SK-N-MC (cell line): ENCODE results near the gene CLSTN2.
A peak's percentile ranks its signal among the peaks of the same experiment; 100 is the strongest.

Experiments
- DNase-seq: peaks from one replicate; pipeline ENCODE4 v3.0.0-alpha.2; 2011; ENCODE audit warnings: low read depth, low spot score
- H3K27ac ChIP-seq: fragments of 200-600 bp; sonication (generic); 2 replicates; pipeline ENCODE4 v1.5.1; 2016; ENCODE audit warnings: mixed run types
- H3K36me3 ChIP-seq: fragments of 200-600 bp; sonication (generic); 2 replicates; pipeline ENCODE4 v1.6.1; 2017; ENCODE audit warnings: antibody characterized with exemption, low read length, mixed read lengths; ENCODE audit not compliant: insufficient read depth
- H3K4me3 ChIP-seq: fragments of 200-600 bp; sonication (generic); 2 replicates; pipeline ENCODE4 v1.5.1; 2016
- H3K9ac ChIP-seq: fragments of 200-600 bp; sonication (generic); 2 replicates; pipeline ENCODE4 v1.8.0; 2017; ENCODE audit warnings: mixed run types, mixed read lengths; ENCODE audit not compliant: insufficient read length
- H3K9me3 ChIP-seq: fragments of 200-600 bp; sonication (generic); 2 replicates; pipeline ENCODE4 v1.6.1; 2017; ENCODE audit warnings: low read depth, mild to moderate bottlenecking, antibody characterized with exemption, low read length, moderate library complexity, mixed read lengths
- EZH2 ChIP-seq: fragments of 200-600 bp; sonication (generic); IDR thresholded peaks from one replicate; pipeline ENCODE4 v1.6.1; 2017; ENCODE audit warnings: antibody characterized with exemption
- FOXP2 ChIP-seq: optimal IDR thresholded peaks from 2 replicates; pipeline ENCODE3; 2011; ENCODE audit warnings: mild to moderate bottlenecking, moderate library complexity; ENCODE audit not compliant: insufficient read depth; ENCODE audit errors: extremely low read length, control extremely low read depth
- POLR2AphosphoS5 ChIP-seq: IDR thresholded peaks from 2 replicates; pipeline ENCODE4 v1.6.1; 2012; ENCODE audit warnings: mild to moderate bottlenecking, low read depth, low read length, borderline replicate concordance

CLSTN2 gene

DNA sequence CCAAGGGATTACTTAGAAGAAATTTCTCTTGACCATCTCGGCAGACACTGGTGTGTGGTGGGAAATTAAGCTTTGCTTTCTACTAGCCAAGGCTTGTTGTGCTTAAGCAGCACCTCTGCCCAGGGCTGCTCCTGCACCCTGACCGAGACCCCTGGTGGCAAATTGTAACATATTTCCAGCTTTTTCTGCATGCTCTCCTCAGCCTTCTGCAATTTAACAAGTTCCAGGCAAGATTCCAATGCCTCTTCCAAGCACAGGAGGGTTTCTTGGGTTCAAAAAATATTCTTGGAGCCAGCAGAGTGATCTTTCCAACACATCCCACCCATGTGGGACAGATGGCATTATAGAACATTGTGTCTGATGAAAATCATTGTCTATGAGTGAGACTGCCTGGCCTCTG is 210.5 kb downstream of the CLSTN2 start:
- Histone ChIP-seq H3K4me3 (no peak overlapping the region), H3K36me3 (no peaks in the 10 kb centered on the region), H3K9ac (no peak overlapping the region), H3K9me3 (no peaks in the 10 kb centered on the region), H3K27ac (no peak overlapping the region)
- no peak for DNase-seq
- no peak for TF ChIP-seq EZH2

DNA sequence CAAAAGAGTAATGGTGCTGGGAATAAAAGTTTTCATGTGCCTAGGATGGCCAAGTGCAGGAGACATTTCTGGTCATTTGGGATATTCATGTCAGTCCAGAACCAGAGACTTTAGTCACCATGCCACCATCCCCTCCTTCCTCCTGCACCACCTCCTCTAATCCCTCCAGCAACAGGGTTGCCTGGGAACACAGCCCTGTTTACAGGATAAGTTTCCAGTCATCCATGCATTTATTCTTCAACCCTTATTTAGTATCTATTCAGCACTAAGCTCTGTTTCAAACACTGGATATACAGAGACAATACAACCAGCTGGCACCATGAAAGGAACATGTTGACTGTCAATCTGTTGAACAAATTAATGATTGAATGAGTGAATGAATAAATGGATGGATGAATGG is 211.7 kb downstream of the CLSTN2 start:
- TF ChIP-seq FOXP2 (no peak), POLR2AphosphoS5 (no peak), EZH2 (no peak)
- DNase-seq: no peak

DNA sequence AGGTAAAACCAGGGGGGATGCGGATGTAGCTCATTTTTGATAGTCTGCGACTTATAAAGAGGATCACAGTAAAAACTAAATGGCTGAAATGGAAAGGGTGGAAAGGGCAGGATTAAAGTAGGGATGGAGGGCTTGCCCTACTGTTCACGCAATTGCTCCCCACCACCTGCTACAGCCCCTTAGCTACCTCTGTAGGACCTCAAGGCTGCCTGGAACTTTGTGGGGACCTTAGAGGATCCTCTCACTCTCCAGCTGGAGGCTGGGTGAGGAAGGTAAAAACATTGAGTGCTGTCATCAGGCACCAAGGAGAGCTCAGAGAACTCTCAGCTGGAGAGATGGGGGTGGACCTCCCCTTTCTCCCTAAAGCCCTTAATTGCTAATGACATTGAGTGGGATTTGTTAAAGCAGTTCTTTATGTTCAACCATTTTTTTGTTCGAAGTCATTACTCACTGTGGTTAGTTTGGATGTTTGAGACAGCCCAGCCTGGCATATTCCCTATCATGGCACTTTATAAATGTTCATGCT is 213.0 kb downstream of the CLSTN2 start:
- no peak overlapping the region for H3K9ac ChIP-seq
- no peaks in the 10 kb centered on the region for H3K9me3 ChIP-seq
- no peak overlapping the region for H3K4me3 ChIP-seq
- TF ChIP-seq POLR2AphosphoS5: no peak
- no peak for TF ChIP-seq EZH2
- no peak for TF ChIP-seq FOXP2
- DNase-seq: no peak
- no peak overlapping the region for H3K27ac ChIP-seq
- H3K36me3 ChIP-seq: no peaks in the 10 kb centered on the region

More for the DNA sequence above, 211.7 kb downstream of the CLSTN2 start:
- H3K4me3 ChIP-seq: no peak overlapping the region
- H3K27ac ChIP-seq: no peak overlapping the region
- no peaks in the 10 kb centered on the region for H3K36me3 ChIP-seq
- H3K9ac ChIP-seq: no peak overlapping the region
- H3K9me3 ChIP-seq: no peaks in the 10 kb centered on the region

DNA sequence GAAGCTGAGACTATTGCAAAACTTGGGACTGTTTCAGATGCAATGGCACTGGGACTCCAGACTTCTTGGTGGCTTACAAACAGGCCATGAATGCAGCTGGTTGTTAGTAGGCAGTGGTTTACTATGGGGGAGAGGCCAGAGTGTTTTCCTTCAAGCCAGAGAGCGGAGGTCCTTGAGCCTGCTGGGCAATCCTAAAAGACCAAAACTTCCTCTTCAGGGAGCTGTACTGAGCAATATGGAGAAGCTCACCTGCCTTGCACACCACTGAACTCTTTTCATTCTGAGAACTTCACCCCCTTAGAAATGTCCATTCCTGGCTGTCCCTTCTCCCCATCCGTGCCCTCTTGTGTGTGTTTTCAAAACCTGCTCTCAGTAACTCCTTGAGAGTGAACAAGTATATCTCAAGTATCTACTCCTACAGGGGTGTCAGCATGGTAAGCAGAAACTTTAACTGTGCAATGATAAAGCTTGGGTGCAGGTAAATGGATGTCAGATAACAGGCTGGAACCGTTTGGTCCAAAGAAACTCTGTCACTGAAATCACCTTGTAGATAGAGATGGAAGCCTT is 213.9 kb downstream of the CLSTN2 start:
- Histone ChIP-seq H3K4me3 (no peak overlapping the region), H3K36me3 (no peaks in the 10 kb centered on the region), H3K9me3 (no peaks in the 10 kb centered on the region), H3K9ac (no peak overlapping the region), H3K27ac (no peak overlapping the region)
- no peak for TF ChIP-seq EZH2
- DNase-seq: no peak

GRCh38 chr3:140151321-140151720 is 216.3 kb downstream of the CLSTN2 start:
- H3K4me3 ChIP-seq: no peak overlapping the region
- H3K9ac ChIP-seq: no peak overlapping the region
- H3K27ac ChIP-seq: no peak overlapping the region
- DNase-seq: no peak
- H3K9me3 ChIP-seq: no peaks in the 10 kb centered on the region
- no peak for TF ChIP-seq FOXP2
- no peak for TF ChIP-seq EZH2
- TF ChIP-seq POLR2AphosphoS5: no peak
- no peaks in the 10 kb centered on the region for H3K36me3 ChIP-seq

GRCh38 chr3:140152851-140153639 is 218.1 kb downstream of the CLSTN2 start:
- peak overlapping the region; percentile 32; the same call in 1 of the 2 replicates for H3K27ac ChIP-seq
- no peak overlapping the region for H3K9ac ChIP-seq
- TF ChIP-seq FOXP2: no peak
- no peak for TF ChIP-seq EZH2
- 0 out of 2 replicates have a peak, but pooled peaks cover under 1% of the 10 kb centered on the region for H3K9me3 ChIP-seq
- H3K4me3 ChIP-seq: 0 out of 2 replicates have a peak overlapping the region, but pooled peaks have one; percentile 6
- DNase-seq: no peak
- 0 out of 2 replicates have a peak, but pooled peaks cover under 1% of the 10 kb centered on the region for H3K36me3 ChIP-seq

- Histone ChIP-seq H3K9me3 (peaks cover 6% of the 10 kb centered on the region; the same call in 1 of the 2 replicates), H3K4me3 (no peak overlapping the region), H3K9ac (no peak overlapping the region), H3K36me3 (0 out of 2 replicates have a peak, but pooled peaks cover 7% of the 10 kb centered on the region), H3K27ac (no peak overlapping the region)
- DNase-seq: no peak
- no peak for TF ChIP-seq FOXP2
- TF ChIP-seq EZH2: no peak
- TF ChIP-seq POLR2AphosphoS5: no peak
Observed at GRCh38 chr3:140153736-140154135, 218.8 kb downstream of the CLSTN2 start.

- Histone ChIP-seq H3K27ac (no peak overlapping the region), H3K9me3 (peaks cover 6% of the 10 kb centered on the region; the same call in 1 of the 2 replicates), H3K4me3 (no peak overlapping the region), H3K36me3 (0 out of 2 replicates have a peak, but pooled peaks cover 7% of the 10 kb centered on the region), H3K9ac (no peak overlapping the region)
- TF ChIP-seq POLR2AphosphoS5 (no peak), EZH2 (no peak), FOXP2 (no peak)
- DNase-seq: no peak
Observed at GRCh38 chr3:140157161-140157560, 222.2 kb downstream of the CLSTN2 start.

DNA sequence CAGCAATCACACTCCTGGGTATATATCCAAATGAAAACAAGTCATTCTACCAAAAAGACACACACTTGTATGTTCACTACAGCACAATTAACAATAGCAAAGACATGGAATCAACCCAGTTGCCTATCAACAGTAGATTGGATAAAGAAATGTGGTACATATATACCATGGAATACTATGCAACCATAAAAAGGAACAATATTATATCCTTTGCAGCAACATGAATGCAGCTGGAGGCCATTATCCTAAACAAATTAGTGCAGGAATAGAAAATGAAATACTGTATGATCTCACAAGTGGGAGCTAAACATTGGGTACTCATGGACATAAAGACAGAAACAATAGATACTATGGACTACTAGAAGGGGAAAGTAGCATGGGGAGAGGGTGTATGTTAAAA is 224.7 kb downstream of the CLSTN2 start:
- Histone ChIP-seq H3K9me3 (peaks cover 6% of the 10 kb centered on the region; the same call in 1 of the 2 replicates), H3K4me3 (no peak overlapping the region), H3K27ac (no peak overlapping the region), H3K9ac (no peak overlapping the region), H3K36me3 (0 out of 2 replicates have a peak, but pooled peaks cover 7% of the 10 kb centered on the region)
- no peak for DNase-seq
- TF ChIP-seq FOXP2 (no peak), EZH2 (no peak), POLR2AphosphoS5 (no peak)
